Activated CD8-positive, alpha-beta memory T cell treated with anti-CD3 and anti-CD28 coated beads for 36 hours (primary cell): Measurements from ENCODE around the gene MID2. TPM values are rescaled to one million over a fixed set of nuclear protein-coding genes. Genes with fewer than 3 reads are reported as not detected.
"Not testable (repeated sequence)": the region's sequence is repeated elsewhere in the genome, so short reads cannot be mapped to it uniquely, and the experiment has no call there.

ENCODE experiments used
- CTCF ChIA-PET: fragments of 350-600 bp; sonication (Branson Sonifier 250); formaldehyde crosslinking; loops from one replicate; lab custom pipeline; 2021; ENCODE audit warnings: antibody characterized with exemption; lab: Charles Lee
- POLR2A ChIA-PET: fragments of 350-600 bp; sonication (Branson Sonifier 250); formaldehyde crosslinking; loops from one replicate; lab custom pipeline; 2021; ENCODE audit warnings: antibody characterized with exemption; lab: Charles Lee
- total RNA-seq, 2 experiments: library from RNA; stranded (reverse); gene quantifications; one replicate each; pipeline ENCODE4 v1.2.3, GENCODE V29; 2021

Gene MID2
- total RNA-seq, 2 experiments from 2014 or later: 8.7 to 9.4 TPM

DNA sequence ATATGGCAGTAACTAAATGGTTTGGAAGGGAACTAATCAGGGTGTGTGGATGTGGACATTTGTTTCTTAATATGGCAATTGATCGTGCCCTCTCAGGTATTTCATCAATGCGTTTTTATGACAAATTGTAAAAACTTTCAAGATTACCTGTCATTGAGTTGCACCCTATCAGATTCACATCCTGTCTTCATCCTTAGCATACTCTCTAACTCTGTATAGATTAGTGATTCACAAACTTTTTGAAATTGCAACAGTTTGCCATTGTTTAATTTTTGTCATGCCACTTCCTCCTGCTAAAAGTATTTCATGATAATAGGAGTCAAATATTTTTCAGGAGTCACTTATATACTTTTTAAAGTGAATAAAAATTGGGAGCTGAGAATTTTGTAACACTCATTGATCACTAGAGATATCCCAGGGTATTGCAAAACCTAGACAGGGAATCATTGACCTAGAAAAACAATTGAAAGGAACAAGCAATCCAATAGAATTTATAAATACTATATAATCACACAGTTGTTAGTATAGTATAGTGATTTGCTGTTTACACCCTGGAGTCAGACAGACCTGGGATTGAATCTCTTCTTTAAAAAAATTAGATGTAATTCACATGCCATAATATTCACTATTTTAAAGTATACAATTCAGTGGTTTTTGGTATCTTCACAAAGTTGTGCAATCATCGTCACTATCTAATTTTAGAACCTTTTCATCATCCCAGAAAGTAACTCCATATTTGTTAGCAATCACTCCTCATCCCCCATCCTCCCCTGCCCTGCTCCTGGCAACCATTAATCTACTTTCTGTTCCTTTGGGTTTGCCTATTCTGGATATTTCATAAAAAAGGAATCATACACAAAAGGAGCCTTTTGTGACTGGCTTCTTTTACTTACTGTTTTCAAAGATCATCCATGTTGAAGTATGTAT is 8.9 kb downstream of the MID2 start:
- CTCF ChIA-PET: interaction anchor here (0.5 kb wide), 1 partner anchor 162 kb away, joined by 3 read pairs; no protein-coding TSS in a partner anchor

DNA sequence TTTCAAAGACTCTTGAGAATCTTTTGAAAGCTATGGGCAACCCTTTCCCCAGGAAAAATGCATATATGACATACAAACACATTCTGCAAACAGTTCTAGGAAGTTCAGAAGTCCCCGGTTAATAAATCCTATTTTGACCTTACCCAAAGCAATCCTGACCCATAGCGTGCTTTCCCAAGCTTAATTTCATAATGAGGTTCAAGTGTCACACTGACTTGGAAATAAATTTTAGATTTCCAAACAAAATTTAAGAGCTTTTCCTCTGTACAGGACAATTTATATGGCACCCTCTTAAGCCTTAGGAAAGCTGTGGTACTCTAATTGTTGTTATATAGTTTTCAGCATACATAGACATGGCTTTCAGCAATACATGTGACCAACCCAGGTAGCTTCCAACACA is 11.3 kb downstream of the MID2 start:
- POLR2A ChIA-PET: no interaction called here

More for the DNA sequence above, 8.9 kb downstream of the MID2 start:
- POLR2A ChIA-PET: no interaction called here

DNA sequence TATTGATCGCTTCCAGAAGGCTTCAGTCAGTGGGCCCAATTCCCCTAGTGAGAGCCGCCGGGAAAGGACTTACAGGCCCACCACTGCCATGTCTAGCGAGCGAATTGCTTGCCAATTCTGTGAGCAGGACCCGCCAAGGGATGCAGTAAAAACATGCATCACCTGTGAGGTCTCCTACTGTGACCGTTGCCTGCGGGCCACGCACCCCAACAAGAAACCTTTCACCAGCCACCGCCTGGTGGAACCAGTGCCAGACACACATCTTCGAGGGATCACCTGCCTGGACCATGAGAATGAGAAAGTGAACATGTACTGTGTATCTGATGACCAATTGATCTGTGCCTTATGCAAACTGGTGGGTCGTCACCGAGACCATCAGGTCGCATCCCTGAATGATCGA is 15.3 kb downstream of the MID2 start:
- CTCF ChIA-PET: no interaction called here
- POLR2A ChIA-PET: no interaction called here

More for the DNA sequence above, 11.3 kb downstream of the MID2 start:
- CTCF ChIA-PET: no interaction called here

DNA sequence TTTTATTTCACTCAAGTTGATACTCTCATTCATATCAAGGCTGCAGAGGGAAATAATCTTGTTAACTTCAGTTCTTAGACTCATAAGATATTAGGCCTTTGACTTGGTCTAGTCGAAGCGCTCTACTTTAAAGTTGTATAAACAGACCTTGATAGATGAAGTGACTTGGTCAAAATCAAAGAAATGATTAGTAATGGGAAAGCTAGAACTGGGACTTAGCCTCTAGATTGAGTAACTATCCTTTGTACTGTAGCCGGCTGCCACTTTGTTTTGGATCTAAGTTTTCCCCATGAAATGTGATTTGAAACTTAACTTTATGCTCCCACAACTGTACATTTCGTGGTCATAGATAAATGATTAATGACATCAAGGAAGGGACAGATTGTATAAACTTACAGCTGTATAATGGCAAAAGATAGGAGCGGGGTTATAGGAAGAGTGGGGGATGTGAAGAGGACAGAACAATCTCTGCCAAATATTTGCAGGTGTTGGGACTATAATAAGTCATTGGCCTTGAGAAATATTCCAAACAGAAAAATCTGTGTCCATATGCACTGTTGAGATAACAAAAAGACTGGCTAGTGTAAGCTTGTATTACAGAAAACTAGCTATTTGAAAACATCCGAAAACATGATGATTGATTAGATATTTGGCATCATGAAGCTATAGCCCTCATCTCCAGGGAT is 17.2 kb downstream of the MID2 start:
- POLR2A ChIA-PET: interaction anchor here (0.6 kb wide), 1 partner anchor 214 kb away, joined by 3 read pairs; the partner anchor contains the start of gene PRPS1
- CTCF ChIA-PET: no interaction called here

DNA sequence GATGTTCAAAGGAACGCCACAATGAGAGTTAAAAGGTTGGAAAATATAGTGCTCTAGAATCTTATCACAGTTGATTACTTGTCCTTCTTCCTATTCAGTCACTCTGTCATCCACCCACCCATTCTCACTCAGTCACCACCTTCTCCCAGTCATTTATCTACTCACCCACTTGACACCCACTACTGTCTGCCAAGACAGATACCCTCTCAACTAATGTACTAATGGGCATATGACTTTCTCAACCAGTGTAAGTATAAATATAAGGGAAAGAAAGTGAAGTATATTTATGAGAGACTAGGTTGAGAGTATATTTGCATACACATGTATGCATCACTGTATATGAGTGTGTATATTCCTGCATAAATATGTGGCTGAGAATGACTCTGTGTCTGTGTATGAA is 20.0 kb downstream of the MID2 start:
- CTCF ChIA-PET: interaction anchor here (0.7 kb wide), 1 partner anchor 68 kb away, joined by 3 read pairs; the partner anchor contains the start of gene NCBP2L

DNA sequence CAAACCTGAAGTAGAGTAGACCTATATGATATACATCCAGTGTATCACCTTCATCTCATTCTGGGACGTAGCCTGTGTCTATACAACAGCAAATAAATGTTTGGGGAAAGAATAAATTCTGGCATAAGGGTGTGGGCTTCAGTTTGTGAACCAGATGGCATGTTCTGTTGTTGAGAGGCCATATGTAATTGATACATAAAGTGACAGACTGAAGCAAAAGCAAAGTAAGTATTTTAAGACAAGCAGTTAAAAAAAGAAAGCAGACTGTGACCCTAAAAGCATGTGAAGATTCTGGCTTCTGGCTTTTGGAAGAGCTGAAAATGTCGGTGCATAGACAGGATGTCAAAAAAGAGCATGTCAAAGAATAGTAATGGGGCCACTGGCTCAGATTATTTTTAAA is 22.9 kb downstream of the MID2 start:
- POLR2A ChIA-PET: no interaction called here
- CTCF ChIA-PET: no interaction called here

More for the DNA sequence above, 20.0 kb downstream of the MID2 start:
- POLR2A ChIA-PET: no interaction called here

DNA sequence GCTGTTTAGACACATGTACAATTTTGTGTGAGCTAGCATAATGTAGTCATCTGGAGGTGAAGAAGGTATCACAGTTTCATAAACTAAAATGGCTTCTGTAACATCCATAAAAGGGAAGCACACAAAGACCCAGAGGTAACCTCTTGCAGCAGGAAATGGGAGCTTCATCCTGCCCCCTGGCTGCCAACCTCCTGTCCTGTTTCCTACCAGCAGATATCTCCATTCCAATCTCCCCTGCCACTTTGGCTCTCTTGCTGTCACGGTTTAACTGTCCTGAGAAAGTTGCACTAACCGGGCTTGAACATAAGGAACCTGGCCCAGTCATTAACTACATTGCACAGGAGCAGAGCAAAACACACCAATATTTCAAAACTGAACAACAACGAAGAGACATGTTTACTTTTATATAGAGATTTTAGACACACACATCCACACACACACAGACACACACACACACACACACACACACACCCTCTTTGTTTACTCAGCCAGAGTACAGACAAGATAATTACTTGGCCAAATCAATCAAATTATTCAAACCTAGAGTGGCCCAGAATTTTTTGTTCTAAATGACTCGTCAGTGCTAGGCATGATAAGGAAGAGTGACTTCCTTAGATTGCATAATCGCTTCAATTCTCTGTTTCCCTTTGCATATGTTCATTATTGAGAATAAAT is 24.2 kb downstream of the MID2 start:
- POLR2A ChIA-PET: no interaction called here
- CTCF ChIA-PET: no interaction called here

DNA sequence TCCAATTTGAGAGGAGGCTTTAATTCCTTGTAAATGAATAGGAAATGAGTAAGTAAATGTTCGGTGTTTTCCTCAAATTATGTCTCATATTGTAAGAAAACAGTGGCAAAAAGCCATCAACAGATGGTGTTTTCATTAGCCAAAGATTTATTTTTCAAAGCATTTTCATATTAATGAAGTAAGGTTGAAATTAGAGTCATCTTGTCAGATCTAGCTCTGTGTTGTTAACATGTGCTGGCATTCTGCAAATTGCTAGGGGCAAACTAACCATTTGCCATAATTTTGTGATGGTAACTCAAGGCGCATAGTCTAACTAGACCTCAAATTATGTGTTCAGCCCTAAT is 24.7 kb downstream of the MID2 start:
- CTCF ChIA-PET: no interaction called here
- POLR2A ChIA-PET: no interaction called here

DNA sequence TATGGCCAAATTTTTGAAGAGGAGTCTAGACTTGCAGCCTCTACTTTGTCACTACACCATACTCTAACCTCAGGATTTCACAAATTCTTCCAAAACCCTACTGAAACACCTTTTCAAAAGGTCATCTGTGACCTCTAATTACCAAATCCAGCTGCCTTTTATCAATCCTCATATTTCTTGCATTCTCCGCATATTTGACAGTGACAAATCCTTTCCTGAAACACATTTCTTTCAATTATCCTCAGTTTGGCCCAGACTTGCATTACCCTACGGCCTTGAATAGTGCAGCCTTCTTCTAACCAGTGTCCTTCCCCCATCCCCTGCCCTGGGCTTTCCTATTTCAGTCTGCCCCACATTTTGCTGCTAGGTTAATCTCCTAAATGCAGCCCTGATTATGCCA is 25.5 kb downstream of the MID2 start:
- CTCF ChIA-PET: no interaction called here
- POLR2A ChIA-PET: no interaction called here

DNA sequence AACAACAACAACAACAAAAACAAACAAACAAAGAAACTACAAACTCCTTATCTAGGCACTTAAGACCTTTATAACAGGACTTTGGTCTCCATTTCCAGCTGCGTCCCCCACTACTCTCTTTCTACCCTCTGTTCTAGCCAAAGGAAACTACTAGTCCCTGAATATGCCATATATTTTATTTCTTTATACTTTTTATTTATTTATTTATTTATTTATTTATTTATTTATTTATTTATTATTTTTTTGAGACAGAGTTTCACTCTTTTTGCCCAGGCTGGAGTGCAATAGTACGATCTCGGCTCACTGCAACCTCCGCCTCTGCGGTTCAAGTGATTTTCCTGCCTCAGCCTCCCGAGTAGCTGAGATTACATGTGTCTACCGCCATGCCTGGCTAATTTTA is 26.0 kb downstream of the MID2 start:
- CTCF ChIA-PET, POLR2A ChIA-PET: not testable (repeated sequence)

DNA sequence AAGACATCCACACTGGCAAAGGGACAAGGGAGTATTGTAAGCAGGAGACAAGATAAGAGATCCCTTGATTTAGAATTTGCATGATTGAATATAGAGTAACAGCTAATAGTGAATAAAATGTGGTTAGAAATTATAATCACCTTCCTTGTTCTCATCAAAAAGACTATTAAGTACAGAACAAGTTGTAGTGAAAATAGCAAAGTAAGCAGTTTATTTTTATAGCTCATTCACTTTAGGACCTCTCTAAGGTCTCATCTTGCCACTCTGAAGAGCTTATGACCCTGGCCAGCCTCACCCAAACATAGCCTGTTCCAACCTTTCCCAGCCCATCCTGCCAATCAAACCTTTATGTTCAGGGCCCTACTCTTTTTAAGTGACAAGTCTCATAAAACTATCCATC is 30.6 kb downstream of the MID2 start:
- ChIA-PET CTCF (no interaction called here), POLR2A (no interaction called here)

DNA sequence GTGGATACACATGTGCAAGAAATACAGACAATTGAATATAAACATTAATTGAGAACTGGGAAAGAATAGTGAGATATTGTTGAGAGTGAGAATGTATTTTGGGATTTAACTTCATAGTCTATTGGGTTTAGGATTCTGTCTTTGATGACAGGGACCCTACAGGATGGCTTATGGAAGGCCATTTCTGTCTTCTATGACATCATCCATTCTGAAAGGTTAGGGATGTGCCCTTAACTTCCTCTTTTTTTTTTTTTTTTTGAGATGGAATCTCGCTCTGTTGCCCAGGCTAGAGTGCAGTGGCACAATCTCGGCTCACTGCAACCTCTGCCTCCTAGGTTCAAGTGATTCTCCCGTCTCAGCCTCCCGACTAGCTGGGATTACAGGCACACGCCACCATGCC is 31.4 kb downstream of the MID2 start:
- CTCF ChIA-PET: not testable (repeated sequence)

DNA sequence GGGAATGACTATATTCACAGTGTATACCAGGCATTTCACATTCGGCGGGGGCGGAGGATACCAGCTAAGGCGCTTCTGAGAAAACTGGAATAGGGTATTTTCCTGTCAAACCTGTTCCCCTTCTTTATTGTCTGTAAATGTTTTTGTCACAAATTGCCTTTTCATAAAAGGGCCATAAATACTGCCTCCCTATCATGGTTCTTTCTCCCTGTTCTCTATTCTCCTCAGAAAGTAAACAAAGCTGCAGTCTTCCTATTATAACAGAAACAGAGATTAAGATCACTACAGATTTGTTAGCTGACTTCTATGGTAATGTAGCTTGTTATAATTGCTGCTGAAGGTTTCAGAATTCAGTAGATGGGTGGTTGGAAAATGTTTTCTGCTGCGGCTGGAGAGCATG is 32.2 kb downstream of the MID2 start:
- POLR2A ChIA-PET: no interaction called here
- CTCF ChIA-PET: no interaction called here

More for the DNA sequence above, 31.4 kb downstream of the MID2 start:
- POLR2A ChIA-PET: not testable (repeated sequence)

DNA sequence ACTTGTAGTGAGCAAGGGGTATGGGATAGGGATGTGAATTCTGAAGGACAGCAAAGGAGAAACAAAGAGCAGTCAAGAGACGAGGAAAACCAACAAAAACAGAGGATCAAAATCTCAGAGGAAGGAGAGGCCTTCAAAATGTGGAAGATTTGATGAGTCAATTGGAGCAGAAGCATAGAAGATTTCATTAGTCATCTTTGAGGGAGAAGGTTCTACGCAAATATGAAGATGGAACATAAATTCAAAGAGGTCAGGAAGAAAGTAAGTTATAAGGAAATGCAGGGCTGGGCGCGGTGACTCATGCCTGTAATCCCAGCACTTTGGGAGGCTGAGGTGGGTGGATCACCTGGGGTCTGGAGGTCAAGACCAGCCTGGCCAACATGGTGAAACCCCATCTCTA is 35.4 kb downstream of the MID2 start:
- CTCF ChIA-PET: no interaction called here

DNA sequence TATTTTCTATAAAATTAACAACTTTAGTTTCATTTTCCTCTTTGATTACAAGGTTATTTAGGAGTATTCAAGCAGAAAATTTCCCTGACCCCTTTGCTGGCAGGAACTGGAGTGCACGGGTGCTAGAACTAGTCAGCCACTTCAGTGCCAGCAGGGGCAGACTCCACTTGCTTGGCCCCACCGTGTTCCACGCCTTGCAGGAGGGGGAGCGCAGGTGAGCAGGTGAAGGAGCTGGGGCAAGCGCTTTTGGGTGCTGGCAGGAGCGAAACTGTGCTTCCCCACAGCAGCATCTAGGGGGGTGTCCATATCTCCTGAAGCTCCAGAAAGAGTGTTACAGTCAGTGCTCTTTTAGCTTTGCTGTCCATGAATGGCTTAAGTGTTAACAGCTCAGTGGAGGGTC is 45.5 kb downstream of the MID2 start:
- POLR2A ChIA-PET: no interaction called here

More for the DNA sequence above, 35.4 kb downstream of the MID2 start:
- POLR2A ChIA-PET: no interaction called here

DNA sequence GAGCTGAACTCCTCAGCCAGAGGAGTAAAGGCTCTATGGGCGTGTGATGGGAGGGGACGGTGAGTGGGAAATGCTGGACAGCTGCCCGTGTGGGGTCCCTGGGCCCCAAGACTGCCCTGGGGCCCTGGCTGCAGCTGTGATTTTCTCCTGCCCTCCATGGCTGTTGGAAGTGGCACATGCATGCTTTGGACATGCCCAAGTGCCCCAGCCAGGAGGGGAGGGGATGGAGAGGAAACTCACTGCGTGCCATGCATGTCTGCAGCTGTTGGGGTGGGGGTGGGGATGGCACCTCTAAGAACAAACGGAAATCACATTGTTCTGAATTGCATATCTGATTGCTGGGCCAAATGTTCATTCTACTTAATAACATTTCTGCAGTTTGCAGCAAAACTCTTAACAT is 52.4 kb downstream of the MID2 start:
- ChIA-PET CTCF (no interaction called here), POLR2A (no interaction called here)

More for the DNA sequence above, 45.5 kb downstream of the MID2 start:
- CTCF ChIA-PET: no interaction called here

DNA sequence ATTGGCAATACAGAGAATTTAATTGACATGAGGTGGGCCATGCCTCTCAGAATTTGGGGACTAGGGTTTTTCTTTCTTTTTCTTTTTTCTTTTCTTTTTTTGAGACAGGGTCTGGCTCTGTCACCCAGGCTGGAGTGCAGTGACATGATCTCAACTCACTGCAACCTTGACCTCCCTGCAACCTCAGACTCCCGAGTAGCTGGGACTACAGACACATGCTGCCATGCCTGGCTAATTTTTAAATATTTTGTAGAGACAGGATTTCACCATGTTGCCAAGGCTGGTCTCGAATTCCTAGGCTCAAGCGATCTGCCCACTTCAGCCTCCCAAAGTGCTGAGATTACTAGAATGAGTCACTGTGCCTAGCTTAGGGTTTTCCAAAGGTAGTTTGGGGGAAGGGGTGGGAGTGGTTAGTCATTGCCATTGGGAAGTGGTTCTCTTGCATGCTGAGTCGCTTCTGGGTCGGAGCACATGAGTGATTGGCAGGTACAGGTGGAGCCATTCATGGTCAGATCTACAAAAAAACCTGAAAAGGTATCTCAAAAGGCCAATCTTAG is 54.5 kb downstream of the MID2 start:
- POLR2A ChIA-PET: no interaction called here
- CTCF ChIA-PET: no interaction called here

DNA sequence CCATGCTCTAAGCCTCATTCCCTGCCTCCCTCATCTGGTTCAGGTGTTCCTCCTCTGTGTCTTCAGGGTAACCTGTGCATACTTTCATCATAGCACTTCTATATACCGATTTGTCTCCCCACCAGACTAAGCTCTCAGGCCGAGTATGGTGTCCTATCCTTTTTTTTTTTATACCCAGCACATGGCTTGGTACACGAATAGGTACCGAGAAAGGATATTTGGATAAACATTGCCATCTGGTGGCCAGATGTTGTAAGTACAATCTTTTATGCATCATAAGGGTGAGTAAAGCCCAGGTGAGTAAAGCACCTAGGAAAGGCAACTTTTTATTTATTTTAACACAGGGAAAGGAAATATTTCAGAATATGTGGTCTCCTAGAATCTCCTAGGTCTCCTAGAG is 68.4 kb downstream of the MID2 start:
- ChIA-PET POLR2A (no interaction called here), CTCF (interaction anchor here (0.6 to 1.8 kb wide), 5 partner anchors 9 to 239 kb away, joined by 3 to 8 read pairs (median 3); partner anchors contain the start of gene NCBP2L)

DNA sequence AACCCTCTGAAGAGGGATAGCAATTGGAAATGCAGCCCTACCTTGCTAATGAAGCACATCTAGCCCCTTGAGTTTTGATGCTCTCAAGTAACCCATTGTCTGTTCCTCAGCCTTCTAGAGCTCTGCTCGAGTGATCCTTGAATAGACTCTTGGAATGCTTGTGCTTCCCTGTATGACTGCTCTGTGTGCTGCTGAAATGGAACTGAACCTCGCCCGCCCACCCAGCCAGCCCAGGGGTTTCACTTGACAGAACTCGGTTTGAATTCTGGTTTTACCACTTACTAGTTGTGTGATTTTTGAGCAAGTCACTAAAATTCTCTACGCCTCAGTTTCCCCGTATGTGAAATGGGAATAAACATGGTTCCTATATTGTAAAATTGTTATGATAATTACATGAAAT is 77.1 kb downstream of the MID2 start:
- ChIA-PET POLR2A (no interaction called here), CTCF (no interaction called here)

DNA sequence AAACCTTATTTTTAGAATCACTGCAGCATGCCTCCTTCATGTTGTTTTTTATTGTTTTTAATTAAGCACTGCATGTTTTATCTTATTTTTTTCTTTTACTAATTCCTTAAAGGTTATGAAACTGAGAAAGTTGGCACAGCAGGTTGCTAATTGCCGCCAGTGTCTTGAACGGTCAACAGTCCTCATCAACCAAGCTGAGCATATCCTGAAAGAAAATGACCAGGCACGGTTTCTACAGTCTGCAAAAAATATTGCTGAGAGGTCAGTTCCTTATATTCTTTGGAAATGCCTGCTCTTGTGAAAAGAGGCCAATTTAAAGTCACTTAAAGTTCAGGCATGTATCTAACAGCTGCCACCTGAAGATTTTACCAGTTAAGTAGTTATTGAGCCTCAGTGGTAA is 79.7 kb downstream of the MID2 start:
- ChIA-PET CTCF (no interaction called here), POLR2A (no interaction called here)
